HEK293 (cell line): ENCODE results near the gene NR2F2.
A peak's percentile ranks its signal among the peaks of the same experiment; 100 is the strongest.

ENCODE experiments used
- CTCF ChIA-PET: fragments of 350-600 bp; formaldehyde crosslinking; extraction: SDS; loops from one replicate; lab custom pipeline; 2021; ENCODE audit warnings: antibody characterized with exemption; lab: Yijun Ruan, JAX
- POLR2A ChIA-PET: fragments of 300-600 bp; formaldehyde crosslinking; extraction: SDS; loops from one replicate; lab custom pipeline; 2020; ENCODE audit warnings: antibody characterized with exemption, inconsistent platforms; lab: Yijun Ruan, JAX
- H3K27ac ChIP-seq: fragments of 200-500 bp; sonication (Bioruptor generic); 2 replicates; pipeline ENCODE4 v1.5.1; 2014; ENCODE audit warnings: low read depth, low read length, control low read depth, inconsistent platforms; ENCODE audit errors: extremely low read depth
- H3K36me3 ChIP-seq, 2 experiments: fragments of 200-500 bp in 1 of 2; sonication (Bioruptor generic) in 1 of 2; 1 replicate in 1 of 2; 2 replicates in 1 of 2; pipeline ENCODE4 v1.5.1; 2014 to 2017; ENCODE audit warnings: inconsistent platforms in 2 of 2, low read length in 2 of 2; ENCODE audit not compliant: control insufficient read depth in 2 of 2, insufficient read depth in 1 of 2
- H3K4me1 ChIP-seq: fragments of 200-500 bp; sonication (Bioruptor generic); 2 replicates; pipeline ENCODE4 v1.5.1; 2014; ENCODE audit warnings: mild to moderate bottlenecking, low read length, inconsistent platforms; ENCODE audit not compliant: control insufficient read depth, insufficient read depth
- H3K4me3 ChIP-seq: 2 replicates; pipeline ENCODE4 v1.5.1; 2011; ENCODE audit warnings: low read depth, mild to moderate bottlenecking, control low read depth, low read length, moderate library complexity
- H3K9me3 ChIP-seq: fragments of 200-500 bp; sonication (Bioruptor generic); 2 replicates; pipeline ENCODE4 v1.5.1; 2014; ENCODE audit warnings: low read depth, low read length, inconsistent platforms; ENCODE audit not compliant: control insufficient read depth, insufficient read depth
- FEZF1 ChIP-seq: fragments of 450-650 bp; formaldehyde crosslinking; IDR thresholded peaks from 2 replicates; pipeline ENCODE4 v1.5.1; 2016; ENCODE audit warnings: missing biosample characterization, missing genetic modification characterization
- PBX3 ChIP-seq: sonication (generic); formaldehyde crosslinking; IDR thresholded peaks from 2 replicates; pipeline ENCODE4 v1.8.1; 2022; ENCODE audit warnings: mild to moderate bottlenecking, moderate library complexity, missing genetic modification reagents
- PRDM1 ChIP-seq: fragments of 450-650 bp; formaldehyde crosslinking; IDR thresholded peaks from 2 replicates; pipeline ENCODE4; 2016; ENCODE audit warnings: missing biosample characterization, missing genetic modification characterization
- PRDM10 ChIP-seq: fragments of 450-650 bp; formaldehyde crosslinking; IDR thresholded peaks from 2 replicates; pipeline ENCODE4 v1.5.1; 2016; ENCODE audit warnings: missing biosample characterization, missing genetic modification characterization
- WT1 ChIP-seq: fragments of 450-650 bp; formaldehyde crosslinking; IDR thresholded peaks from 2 replicates; pipeline ENCODE4 v1.5.1; 2016; ENCODE audit warnings: missing biosample characterization, missing genetic modification characterization
- ZBTB8A ChIP-seq: fragments of 450-650 bp; formaldehyde crosslinking; IDR thresholded peaks from 2 replicates; pipeline ENCODE4 v1.5.1; 2016; ENCODE audit warnings: missing biosample characterization, missing genetic modification characterization
- ZNF148 ChIP-seq: fragments of 450-650 bp; formaldehyde crosslinking; IDR thresholded peaks from 2 replicates; pipeline ENCODE4 v1.5.0; 2017; ENCODE audit warnings: missing biosample characterization, missing genetic modification characterization, borderline replicate concordance
- ZNF274 ChIP-seq, 2 experiments: fragments of 200-500 bp in 1 of 2; fragments of 450-650 bp in 1 of 2; sonication (Bioruptor generic) in 1 of 2; formaldehyde crosslinking in 1 of 2; IDR thresholded peaks; 2 replicates each; pipeline versions ENCODE4 v1.5.1 to v1.6.1; 2014 to 2016; ENCODE audit warnings: borderline replicate concordance in 1 of 2, inconsistent platforms in 1 of 2, low read length in 1 of 2, missing biosample characterization in 1 of 2, missing genetic modification characterization in 1 of 2
- ZNF292 ChIP-seq: fragments of 450-650 bp; formaldehyde crosslinking; IDR thresholded peaks from 2 replicates; pipeline ENCODE4 v1.5.1; 2016; ENCODE audit warnings: low read depth, missing biosample characterization, missing genetic modification characterization, borderline replicate concordance
- ZNF341 ChIP-seq: fragments of 450-650 bp; formaldehyde crosslinking; IDR thresholded peaks from 2 replicates; pipeline ENCODE4; 2016; ENCODE audit warnings: low read depth, missing biosample characterization, missing genetic modification characterization
- ZNF391 ChIP-seq: fragments of 450-650 bp; formaldehyde crosslinking; IDR thresholded peaks from 2 replicates; pipeline ENCODE4 v1.5.1; 2016; ENCODE audit warnings: low read depth, missing biosample characterization, missing genetic modification characterization, borderline replicate concordance
- ZNF433 ChIP-seq: fragments of 450-650 bp; formaldehyde crosslinking; IDR thresholded peaks from 2 replicates; pipeline ENCODE4 v1.5.1; 2016; ENCODE audit warnings: missing biosample characterization, missing genetic modification characterization, low read depth
- ZNF501 ChIP-seq: fragments of 450-650 bp; formaldehyde crosslinking; IDR thresholded peaks from 2 replicates; pipeline ENCODE4 v1.5.1; 2016; ENCODE audit warnings: missing biosample characterization, missing genetic modification characterization
- ZNF513 ChIP-seq: fragments of 450-650 bp; IDR thresholded peaks from 2 replicates; pipeline ENCODE4 v1.5.1; 2018; ENCODE audit warnings: missing biosample characterization, missing genetic modification characterization
- ZNF747 ChIP-seq: fragments of 450-650 bp; formaldehyde crosslinking; IDR thresholded peaks from 2 replicates; pipeline ENCODE4 v1.5.1; 2016; ENCODE audit warnings: missing biosample characterization, missing genetic modification characterization
- ZNF776 ChIP-seq: fragments of 450-650 bp; formaldehyde crosslinking; IDR thresholded peaks from 2 replicates; pipeline ENCODE4 v1.5.0; 2017; ENCODE audit warnings: missing biosample characterization, missing genetic modification characterization, borderline replicate concordance
- ZSCAN23 ChIP-seq: fragments of 450-650 bp; formaldehyde crosslinking; IDR thresholded peaks from 2 replicates; pipeline ENCODE4 v1.5.1; 2016; ENCODE audit warnings: missing biosample characterization, missing genetic modification characterization
- TF ChIP-seq, protein P1 (sequence below): fragments of 450-650 bp; formaldehyde crosslinking; IDR thresholded peaks from 2 replicates; pipeline ENCODE4 v1.5.1; 2017; ENCODE audit warnings: missing biosample characterization, missing genetic modification characterization

Gene NR2F2

DNA sequence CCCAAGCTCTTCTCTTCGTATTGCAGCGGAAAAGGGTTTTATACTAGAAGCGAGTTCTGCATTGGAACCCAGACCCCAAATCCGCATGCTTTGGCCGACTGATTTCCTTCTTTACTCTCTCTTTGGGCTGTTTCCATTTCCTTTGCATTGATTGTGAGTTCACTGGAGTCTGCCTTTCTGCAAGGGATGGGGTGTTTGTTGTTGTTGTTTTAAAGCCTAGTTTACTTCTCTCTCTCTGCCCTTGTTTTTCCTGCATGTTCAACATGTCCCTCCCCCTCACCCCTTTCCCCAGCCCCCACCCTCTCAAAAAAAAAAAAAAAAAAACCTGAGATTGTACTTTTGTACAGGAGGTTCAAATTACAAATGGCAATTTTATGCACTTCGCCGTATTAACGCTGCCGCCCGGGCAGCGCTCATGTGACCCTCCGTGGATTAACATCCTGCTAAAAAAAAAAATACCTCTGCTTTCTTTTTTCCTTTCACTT, 2.2 kb downstream of the NR2F2 start:
- POLR2A ChIA-PET, result interaction anchor here (3.4 kb wide), 1 partner anchor 7 kb away, joined by 42 read pairs; no protein-coding TSS in a partner anchor
- Histone ChIP-seq H3K4me3 (peak overlapping the region; percentile 86), H3K9me3 (no peaks in the 10 kb centered on the region), H3K4me1 (peaks cover 6% of the 10 kb centered on the region; the same call in 1 of the 2 replicates), H3K27ac (peak overlapping the region; percentile 99), H3K36me3 (peaks cover 0 to 36% of the 10 kb centered on the region in 2 experiments; a peak in 1 of 3 replicates)
- CTCF ChIA-PET, result interaction anchor here (0.8 kb wide), 1 partner anchor 240 kb away, joined by 3 read pairs; no protein-coding TSS in a partner anchor
- TF ChIP-seq FEZF1 (tag by site-specific recombination), result peak; percentile 49; the same call in 1 of the 2 replicates
- peak; percentile 3; the same call in 1 of the 2 replicates for TF ChIP-seq ZBTB8A (tag by site-specific recombination)
- no peak for TF ChIP-seq WT1 (tag by site-specific recombination)
- TF ChIP-seq ZNF747 (tag by site-specific recombination), result no peak
- no peak for TF ChIP-seq ZNF513
- no peak for TF ChIP-seq ZNF391 (tag by site-specific recombination)
- TF ChIP-seq, protein P1, sequence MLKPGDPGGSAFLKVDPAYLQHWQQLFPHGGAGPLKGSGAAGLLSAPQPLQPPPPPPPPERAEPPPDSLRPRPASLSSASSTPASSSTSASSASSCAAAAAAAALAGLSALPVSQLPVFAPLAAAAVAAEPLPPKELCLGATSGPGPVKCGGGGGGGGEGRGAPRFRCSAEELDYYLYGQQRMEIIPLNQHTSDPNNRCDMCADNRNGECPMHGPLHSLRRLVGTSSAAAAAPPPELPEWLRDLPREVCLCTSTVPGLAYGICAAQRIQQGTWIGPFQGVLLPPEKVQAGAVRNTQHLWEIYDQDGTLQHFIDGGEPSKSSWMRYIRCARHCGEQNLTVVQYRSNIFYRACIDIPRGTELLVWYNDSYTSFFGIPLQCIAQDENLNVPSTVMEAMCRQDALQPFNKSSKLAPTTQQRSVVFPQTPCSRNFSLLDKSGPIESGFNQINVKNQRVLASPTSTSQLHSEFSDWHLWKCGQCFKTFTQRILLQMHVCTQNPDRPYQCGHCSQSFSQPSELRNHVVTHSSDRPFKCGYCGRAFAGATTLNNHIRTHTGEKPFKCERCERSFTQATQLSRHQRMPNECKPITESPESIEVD, result peak; percentile 67
- no peak for TF ChIP-seq ZSCAN23 (tag by site-specific recombination)
- TF ChIP-seq ZNF433 (tag by site-specific recombination), result no peak

GRCh38 chr15:96333131-96334016, 2.9 kb downstream of the NR2F2 start:
- CTCF ChIA-PET, result interaction anchor here (0.5 to 0.6 kb wide), 2 partner anchors 186 to 924 kb away, joined by 4 read pairs; no protein-coding TSS in a partner anchor
- peak overlapping the region; percentile 86 for H3K4me3 ChIP-seq
- H3K27ac ChIP-seq, result peak overlapping the region; percentile 99
- POLR2A ChIA-PET, result interaction anchor here (1.0 kb wide), 1 partner anchor 280 kb away, joined by 3 read pairs; no protein-coding TSS in a partner anchor
- H3K4me1 ChIP-seq, result peaks cover 8% of the 10 kb centered on the region; the same call in 1 of the 2 replicates
- peaks cover 1 to 39% of the 10 kb centered on the region in 2 experiments; a peak in 2 of 3 replicates for H3K36me3 ChIP-seq
- no peaks in the 10 kb centered on the region for H3K9me3 ChIP-seq
- peak; percentile 74 for TF ChIP-seq PRDM1 (tag by site-specific recombination)
- no peak for TF ChIP-seq PRDM10 (tag by site-specific recombination)
- no peak for TF ChIP-seq ZNF776 (tag by site-specific recombination)
- 0 out of 2 replicates have a peak, but pooled peaks have one; percentile 21 for TF ChIP-seq ZNF501 (tag by site-specific recombination)
- no peak for TF ChIP-seq ZNF148 (tag by site-specific recombination)
- no peak for TF ChIP-seq ZNF274 (IDR thresholded peaks at IDR 0.05; ENCODE audit: low read length)
- no peak for TF ChIP-seq ZNF274 (tag by site-specific recombination; IDR thresholded peaks at IDR 0.05; ENCODE audit: borderline replicate concordance)
- no peak for TF ChIP-seq PBX3 (CRISPR knock-in tag)
- no peak for TF ChIP-seq ZNF292 (tag by site-specific recombination)
- TF ChIP-seq ZNF341 (tag by site-specific recombination), result no peak
